Mesendoderm (in vitro differentiated cells): Measurements from ENCODE around the gene HLA-DMB.

Experiments used
- DNase-seq: peaks from one replicate; pipeline ENCODE4 v3.0.0; 2013
- H2AK5ac ChIP-seq: 2 replicates; pipeline ENCODE4 v1.6.1; 2013; ENCODE audit warnings: low read length, inconsistent platforms
- H2BK120ac ChIP-seq: 2 replicates; pipeline ENCODE4 v1.6.1; 2013; ENCODE audit warnings: low read depth, mild to moderate bottlenecking, low read length, moderate library complexity, mixed read lengths
- H2BK15ac ChIP-seq: replicated peaks from 2 replicates; pipeline ENCODE4 v1.6.1; 2013; ENCODE audit warnings: low read depth, mild to moderate bottlenecking, moderate library complexity
- H2BK5ac ChIP-seq: 2 replicates; pipeline ENCODE4 v1.6.1; 2013; ENCODE audit warnings: low read length, inconsistent platforms
- H3K18ac ChIP-seq: 2 replicates; pipeline ENCODE4 v1.6.1; 2013; ENCODE audit warnings: mild to moderate bottlenecking, low read length, mixed read lengths
- H3K23ac ChIP-seq: one replicate; pipeline ENCODE4 v1.6.1; 2013; ENCODE audit warnings: low read length
- H3K27ac ChIP-seq: 2 replicates; pipeline ENCODE4 v1.5.1; 2013; ENCODE audit warnings: low read depth, mild to moderate bottlenecking, inconsistent platforms, low read length, moderate library complexity
- H3K27me3 ChIP-seq: 2 replicates; pipeline ENCODE4 v1.6.1; 2013; ENCODE audit warnings: low read length, control low read depth, mild to moderate bottlenecking, inconsistent platforms; ENCODE audit not compliant: insufficient read depth, poor library complexity
- H3K36me3 ChIP-seq: 2 replicates; pipeline ENCODE4 v1.6.1; 2013; ENCODE audit warnings: low read length, inconsistent platforms; ENCODE audit not compliant: control insufficient read depth, insufficient read depth
- H3K4ac ChIP-seq: one replicate; pipeline ENCODE4 v1.6.1; 2013; ENCODE audit warnings: low read depth, mild to moderate bottlenecking, low read length, moderate library complexity
- H3K4me1 ChIP-seq: 2 replicates; pipeline ENCODE4 v1.6.1; 2013; ENCODE audit warnings: low read depth, low read length, inconsistent platforms; ENCODE audit not compliant: control insufficient read depth
- H3K4me2 ChIP-seq: 2 replicates; pipeline ENCODE4 v1.6.1; 2013; ENCODE audit warnings: low read length
- H3K4me3 ChIP-seq: 2 replicates; pipeline ENCODE4 v1.5.1; 2013; ENCODE audit warnings: mild to moderate bottlenecking, low read length
- H3K56ac ChIP-seq: one replicate; pipeline ENCODE4 v1.6.1; 2013; ENCODE audit warnings: low read length
- H3K79me1 ChIP-seq: 2 replicates; pipeline ENCODE4 v1.6.1; 2013; ENCODE audit warnings: low read length, inconsistent platforms
- H3K79me2 ChIP-seq: 2 replicates; pipeline ENCODE4 v1.6.1; 2013; ENCODE audit warnings: mild to moderate bottlenecking, low read length; ENCODE audit not compliant: control insufficient read depth, insufficient read depth
- H3K9ac ChIP-seq: 2 replicates; pipeline ENCODE4 v1.6.1; 2013; ENCODE audit warnings: low read length, inconsistent platforms
- H4K5ac ChIP-seq: one replicate; pipeline ENCODE4 v1.6.1; 2013; ENCODE audit warnings: low read length
- H4K8ac ChIP-seq: one replicate; pipeline ENCODE4 v1.6.1; 2013; ENCODE audit warnings: low read depth, mild to moderate bottlenecking, control low read depth, low read length, moderate library complexity
- WGBS: extraction: QIAGEN DNeasy Blood & Tissue Kit; methylation state at CpG from one replicate; pipeline ENCODE4 v1.1.7; 2013; ENCODE audit warnings: low lambda C conversion rate, missing lambda C conversion rate; ENCODE audit not compliant: insufficient coverage; ENCODE audit errors: extremely low coverage; 5-methylcytosine and 5-hydroxymethylcytosine counted together

Gene HLA-DMB

GRCh38 chr6:32903952-32904351, 36.9 kb downstream of the HLA-DMB start:
- Histone ChIP-seq H3K56ac (no peak overlapping the region), H3K9ac (no peak overlapping the region), H3K4me1 (no peaks in the 10 kb centered on the region), H3K79me1 (no peaks in the 10 kb centered on the region), H2BK15ac (no peak overlapping the region), H3K4ac (no peak overlapping the region), H3K27ac (no peak overlapping the region), H3K4me2 (no peak overlapping the region), H2AK5ac (no peak overlapping the region), H3K36me3 (no peaks in the 10 kb centered on the region), H3K23ac (no peak overlapping the region), H4K8ac (no peak overlapping the region), H3K79me2 (no peaks in the 10 kb centered on the region), H2BK120ac (no peak overlapping the region), H4K5ac (no peak overlapping the region), H2BK5ac (no peak overlapping the region), H3K4me3 (no peak overlapping the region), H3K27me3 (no peaks in the 10 kb centered on the region), H3K18ac (no peak overlapping the region)
- no peak for DNase-seq

GRCh38 chr6:32895006-32895345, 45.9 kb downstream of the HLA-DMB start:
- no peak overlapping the region for H2AK5ac ChIP-seq
- peak overlapping the region; percentile 83 for H3K4me3 ChIP-seq
- H2BK120ac ChIP-seq = no peak overlapping the region
- no peaks in the 10 kb centered on the region for H3K27me3 ChIP-seq
- H3K27ac ChIP-seq = no peak overlapping the region
- H3K4me1 ChIP-seq = peaks cover 5% of the 10 kb centered on the region
- no peaks in the 10 kb centered on the region for H3K36me3 ChIP-seq
- H2BK15ac ChIP-seq = no peak overlapping the region
- peak overlapping the region; percentile 84 for H3K9ac ChIP-seq
- H3K4ac ChIP-seq = no peak overlapping the region
- peak overlapping the region; percentile 94 for H3K56ac ChIP-seq
- no peak overlapping the region for H4K5ac ChIP-seq
- H3K18ac ChIP-seq = no peak overlapping the region
- H3K79me2 ChIP-seq = peaks cover 10% of the 10 kb centered on the region
- peak overlapping the region; percentile 81 for H3K4me2 ChIP-seq
- peaks cover 13% of the 10 kb centered on the region for H3K79me1 ChIP-seq
- no CpG with 5 or more reads among the region's 8 CpGs for WGBS
- no peak overlapping the region for H2BK5ac ChIP-seq
- DNase-seq = no peak
- H4K8ac ChIP-seq = no peak overlapping the region
- H3K23ac ChIP-seq = no peak overlapping the region

GRCh38 chr6:32894085-32895005, 46.5 kb downstream of the HLA-DMB start:
- Histone ChIP-seq H3K4ac (peak overlapping the region; percentile 40), H3K23ac (peak overlapping the region; percentile 51), H3K79me1 (peaks cover 13% of the 10 kb centered on the region), H3K4me1 (peaks cover 5% of the 10 kb centered on the region), H3K79me2 (peaks cover 10% of the 10 kb centered on the region), H2BK15ac (no peak overlapping the region), H2BK120ac (no peak overlapping the region), H4K5ac (no peak overlapping the region), H3K18ac (peak overlapping the region; percentile 56), H2AK5ac (no peak overlapping the region), H3K27me3 (no peaks in the 10 kb centered on the region), H3K4me2 (peak overlapping the region; percentile 81), H4K8ac (no peak overlapping the region), H3K4me3 (peak overlapping the region; percentile 83), H3K56ac (peak overlapping the region; percentile 94), H3K36me3 (no peaks in the 10 kb centered on the region), H2BK5ac (peak overlapping the region; percentile 76), H3K9ac (peak overlapping the region; percentile 87), H3K27ac (peak overlapping the region; percentile 93)
- no CpG with 5 or more reads among the region's 61 CpGs for WGBS
- peak; percentile 96 for DNase-seq

GRCh38 chr6:32890831-32891230, 50.0 kb downstream of the HLA-DMB start:
- H3K4me1 ChIP-seq = peaks cover 5% of the 10 kb centered on the region
- H2BK120ac ChIP-seq = no peak overlapping the region
- H3K36me3 ChIP-seq = no peaks in the 10 kb centered on the region
- no peak overlapping the region for H3K9ac ChIP-seq
- DNase-seq = no peak
- no CpG with 5 or more reads among the region's 1 CpG for WGBS
- no peak overlapping the region for H3K4me3 ChIP-seq
- no peak overlapping the region for H3K27ac ChIP-seq
- no peak overlapping the region for H4K8ac ChIP-seq
- no peak overlapping the region for H3K56ac ChIP-seq
- H3K27me3 ChIP-seq = no peaks in the 10 kb centered on the region
- H2AK5ac ChIP-seq = no peak overlapping the region
- no peak overlapping the region for H3K18ac ChIP-seq
- no peak overlapping the region for H3K23ac ChIP-seq
- no peak overlapping the region for H2BK15ac ChIP-seq
- peaks cover 4% of the 10 kb centered on the region for H3K79me1 ChIP-seq
- H3K4me2 ChIP-seq = no peak overlapping the region
- H3K4ac ChIP-seq = no peak overlapping the region
- H4K5ac ChIP-seq = no peak overlapping the region
- peaks cover 5% of the 10 kb centered on the region for H3K79me2 ChIP-seq
- H2BK5ac ChIP-seq = no peak overlapping the region

- no peak overlapping the region for H4K8ac ChIP-seq
- no peak overlapping the region for H2BK5ac ChIP-seq
- no peak overlapping the region for H3K27ac ChIP-seq
- no peak for DNase-seq
- H3K4me2 ChIP-seq = no peak overlapping the region
- H2BK120ac ChIP-seq = no peak overlapping the region
- H3K79me1 ChIP-seq = no peaks in the 10 kb centered on the region
- H3K18ac ChIP-seq = no peak overlapping the region
- no peak overlapping the region for H3K4me3 ChIP-seq
- no peak overlapping the region for H3K9ac ChIP-seq
- H3K79me2 ChIP-seq = no peaks in the 10 kb centered on the region
- H3K23ac ChIP-seq = no peak overlapping the region
- no peaks in the 10 kb centered on the region for H3K4me1 ChIP-seq
- H3K36me3 ChIP-seq = no peaks in the 10 kb centered on the region
- no peak overlapping the region for H3K56ac ChIP-seq
- no peak overlapping the region for H2AK5ac ChIP-seq
- WGBS = no CpG with 5 or more reads among the region's 1 CpG
- H2BK15ac ChIP-seq = no peak overlapping the region
- no peaks in the 10 kb centered on the region for H3K27me3 ChIP-seq
- H4K5ac ChIP-seq = no peak overlapping the region
- no peak overlapping the region for H3K4ac ChIP-seq
Measured at GRCh38 chr6:32889533-32889932, 51.3 kb downstream of the HLA-DMB start.

- no peak overlapping the region for H3K23ac ChIP-seq
- H3K27me3 ChIP-seq = no peaks in the 10 kb centered on the region
- H2AK5ac ChIP-seq = no peak overlapping the region
- H3K79me2 ChIP-seq = no peaks in the 10 kb centered on the region
- no peak for DNase-seq
- no peak overlapping the region for H3K27ac ChIP-seq
- H3K4me2 ChIP-seq = no peak overlapping the region
- no peak overlapping the region for H3K18ac ChIP-seq
- H3K36me3 ChIP-seq = no peaks in the 10 kb centered on the region
- no peak overlapping the region for H2BK15ac ChIP-seq
- no CpG with 5 or more reads among the region's 2 CpGs for WGBS
- no peak overlapping the region for H4K8ac ChIP-seq
- H2BK120ac ChIP-seq = no peak overlapping the region
- H3K56ac ChIP-seq = no peak overlapping the region
- no peak overlapping the region for H3K4ac ChIP-seq
- H3K9ac ChIP-seq = no peak overlapping the region
- no peak overlapping the region for H4K5ac ChIP-seq
- no peaks in the 10 kb centered on the region for H3K79me1 ChIP-seq
- no peaks in the 10 kb centered on the region for H3K4me1 ChIP-seq
- H3K4me3 ChIP-seq = no peak overlapping the region
- no peak overlapping the region for H2BK5ac ChIP-seq
Measured at GRCh38 chr6:32888576-32888975, 52.3 kb downstream of the HLA-DMB start.
